A549 treated with ZK216348 at 1 μM for 4 hours (cell line): ENCODE results near the gene GPATCH2. TPM values are rescaled to one million over a fixed set of nuclear protein-coding genes. Genes with fewer than 3 reads are reported as not detected.

ENCODE experiments used
- total RNA-seq: library from RNA; stranded (reverse); fragments of 200-300 nt; extraction: Qiagen RNA extraction; gene quantifications from 5 replicates; pipeline ENCODE4 v1.2.3, GENCODE V29; 2022; ENCODE audit warnings: low read depth

Gene GPATCH2
- 4.9 to 10.6 TPM (median 8.4 TPM) in 5 replicates for total RNA-seq

GRCh38 chr1:217630711-217631591, at the start of gene GPATCH2, which contains the start of gene SPATA17:
GPATCH2 (minus strand) TSS chr1:217631090; CDS start chr1:217630971, 119 bp downstream.
SPATA17 (plus strand) TSS chr1:217631344; CDS start chr1:217631379, 35 bp downstream.

Other genes with a start within 250 kb of the GPATCH2 start
- gene SPATA17, start 254 bp upstream of the GPATCH2 start, total RNA-seq = 2.0 to 4.2 TPM (median 2.6 TPM) in 5 replicates